ENCODE measurements around the gene ITPR3.

Gene ITPR3

GRCh38 chr6:33744895-33745546, 123.9 kb downstream of the ITPR3 start:
- H3K27ac ChIP-seq = peak overlapping the region; percentile 45
- no peak for DNase-seq (ENCODE audit: low read depth, low spot score)

- no peak overlapping the region for H3K27ac ChIP-seq
These were observed 124.4 kb downstream of the ITPR3 start for GRCh38 chr6:33745548-33745947.

More at GRCh38 chr6:33745548-33745947, 124.4 kb downstream of the ITPR3 start:
- DNase-seq (ENCODE audit: low read depth, low spot score) = no peak

Measured in epithelial cell of prostate (primary cell).